Neural crest cell (in vitro differentiated cells): ENCODE measurements around the gene ASMT. TPM values are rescaled to one million over a fixed set of nuclear protein-coding genes. Genes with fewer than 3 reads are reported as not detected.
A peak's percentile ranks its signal among the peaks of the same experiment; 100 is the strongest.

ENCODE experiments used
- DNase-seq: peaks from one replicate; pipeline ENCODE4 v3.0.0; 2021; ENCODE audit warnings: low read depth, mixed read lengths, low spot score
- H3K27ac Mint-ChIP-seq: one replicate; pipeline ENCODE4 v1.8.0; 2021; ENCODE audit warnings: mild to moderate bottlenecking, mixed read lengths; ENCODE audit not compliant: unreplicated experiment
- H3K27me3 Mint-ChIP-seq: 2 replicates; pipeline ENCODE4 v1.8.0; 2021; ENCODE audit warnings: low read depth, mild to moderate bottlenecking, mixed read lengths
- H3K36me3 Mint-ChIP-seq: 2 replicates; pipeline ENCODE4 v1.8.0; 2021; ENCODE audit warnings: low read depth, mild to moderate bottlenecking, mixed read lengths
- H3K4me1 Mint-ChIP-seq: 2 replicates; pipeline ENCODE4 v1.8.0; 2021; ENCODE audit warnings: mixed read lengths
- H3K4me3 Mint-ChIP-seq: one replicate; pipeline ENCODE4 v1.8.0; 2021; ENCODE audit warnings: mild to moderate bottlenecking, mixed read lengths
- H3K9me3 Mint-ChIP-seq: 2 replicates; pipeline ENCODE4 v1.8.0; 2021; ENCODE audit warnings: mixed read lengths
- CTCF ChIP-seq: fragments of 200-600 bp; sonication (generic); conservative IDR thresholded peaks from 2 replicates; pipeline ENCODE4 v1.5.0; 2021; ENCODE audit warnings: antibody characterized with exemption, mild to moderate bottlenecking
- total RNA-seq: library from RNA; stranded (reverse); gene quantifications from 2 replicates; pipeline ENCODE4 v1.2.1, GENCODE V29; 2021

The ASMT gene
- total RNA-seq, 1 donor from 2014 or later = 0.44 TPM

GRCh38 chrX:1591863-1592469 lies 22.9 kb upstream of the ASMT start:
- TF ChIP-seq CTCF = no peak
- no peaks in the 10 kb centered on the region for H3K36me3 Mint-ChIP-seq
- peak overlapping the region; percentile 88 for H3K27ac Mint-ChIP-seq
- H3K4me3 Mint-ChIP-seq = peak overlapping the region; percentile 95
- H3K9me3 Mint-ChIP-seq = no peaks in the 10 kb centered on the region
- DNase-seq = no peak
- H3K27me3 Mint-ChIP-seq = no peaks in the 10 kb centered on the region
- H3K4me1 Mint-ChIP-seq = peaks cover 13% of the 10 kb centered on the region

- Mint-ChIP-seq H3K27me3 (no peaks in the 10 kb centered on the region), H3K4me3 (peak overlapping the region; percentile 95), H3K27ac (peak overlapping the region; percentile 93), H3K36me3 (no peaks in the 10 kb centered on the region), H3K9me3 (no peaks in the 10 kb centered on the region), H3K4me1 (peaks cover 13% of the 10 kb centered on the region)
- no peak for TF ChIP-seq CTCF
- DNase-seq = no peak
Observed at GRCh38 chrX:1592470-1593142, 22.3 kb upstream of the ASMT start.

GRCh38 chrX:1593286-1594271 lies 21.3 kb upstream of the ASMT start:
- Mint-ChIP-seq H3K36me3 (no peaks in the 10 kb centered on the region), H3K4me1 (peaks cover 13% of the 10 kb centered on the region), H3K9me3 (no peaks in the 10 kb centered on the region), H3K27ac (peak overlapping the region; percentile 27), H3K27me3 (no peaks in the 10 kb centered on the region), H3K4me3 (peak overlapping the region; percentile 95)
- no peak for DNase-seq
- no peak for TF ChIP-seq CTCF

GRCh38 chrX:1595711-1596060 lies 19.2 kb upstream of the ASMT start:
- peaks cover 3% of the 10 kb centered on the region for H3K36me3 Mint-ChIP-seq
- no peaks in the 10 kb centered on the region for H3K27me3 Mint-ChIP-seq
- no peaks in the 10 kb centered on the region for H3K9me3 Mint-ChIP-seq
- H3K4me3 Mint-ChIP-seq = peak overlapping the region; percentile 41
- TF ChIP-seq CTCF = no peak
- DNase-seq = no peak
- peaks cover 9% of the 10 kb centered on the region for H3K4me1 Mint-ChIP-seq
- no peak overlapping the region for H3K27ac Mint-ChIP-seq

GRCh38 chrX:1596676-1597344 lies 18.0 kb upstream of the ASMT start:
- H3K9me3 Mint-ChIP-seq = no peaks in the 10 kb centered on the region
- peaks cover 6% of the 10 kb centered on the region for H3K36me3 Mint-ChIP-seq
- no peaks in the 10 kb centered on the region for H3K27me3 Mint-ChIP-seq
- no peak for TF ChIP-seq CTCF
- no peak overlapping the region for H3K4me3 Mint-ChIP-seq
- DNase-seq = no peak
- H3K4me1 Mint-ChIP-seq = peaks cover 9% of the 10 kb centered on the region
- no peak overlapping the region for H3K27ac Mint-ChIP-seq
